Measurements from ENCODE around the gene BPHL.
A peak's percentile ranks its signal among the peaks of the same experiment; 100 is the strongest.
"Not testable (repeated sequence)": the region's sequence is repeated elsewhere in the genome, so short reads cannot be mapped to it uniquely, and the experiment has no call there.

BPHL gene

DNA sequence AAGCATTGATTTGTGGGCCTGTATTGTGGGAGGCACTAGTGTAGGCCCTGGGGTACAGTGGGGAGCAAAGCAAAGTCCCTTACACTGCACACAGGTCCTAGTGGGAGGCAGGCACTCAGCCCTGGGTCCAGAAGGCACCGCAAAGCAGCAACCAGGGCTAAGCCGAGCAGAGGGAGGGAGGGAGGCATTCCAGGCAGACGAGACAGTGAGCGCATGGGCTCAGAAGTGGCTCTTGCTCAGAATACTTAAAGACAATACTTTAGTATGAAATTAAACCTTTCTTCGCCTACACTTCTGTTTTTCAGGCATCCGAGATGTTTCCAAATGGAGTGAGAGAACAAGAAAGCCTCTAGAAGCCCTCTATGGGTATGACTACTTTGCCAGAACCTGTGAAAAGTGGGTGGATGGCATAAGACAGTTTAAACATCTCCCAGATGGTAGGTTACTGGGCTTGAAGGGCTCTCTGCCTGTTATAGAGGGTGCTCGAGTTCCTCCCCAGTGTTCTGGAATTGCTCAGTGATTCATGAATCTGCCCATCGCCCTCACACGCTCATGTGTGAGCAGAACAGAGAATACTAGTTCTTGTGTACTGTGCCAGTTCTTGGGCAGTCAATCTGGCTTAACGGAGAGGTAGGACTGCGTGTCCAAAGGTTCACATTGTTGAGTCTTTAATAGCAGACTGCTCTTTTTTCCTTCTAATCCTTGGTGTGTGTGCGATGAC lies 18.7 kb downstream of the BPHL start:
- Histone ChIP-seq H3K4me1 (no peaks in the 10 kb centered on the region), H3K27ac (no peak overlapping the region), H3K36me3 (peaks cover 31 to 75% (median 56%) of the 10 kb centered on the region in 3 donors), H3K27me3 (no peaks in the 10 kb centered on the region), H3K4me3 (no peak overlapping the region), H3K9me3 (no peaks in the 10 kb centered on the region)
- intact Hi-C loops (cut with DNase I; ENCODE audit: low total_unique reads) = no loop called here
- TF ChIP-seq, protein P1, sequence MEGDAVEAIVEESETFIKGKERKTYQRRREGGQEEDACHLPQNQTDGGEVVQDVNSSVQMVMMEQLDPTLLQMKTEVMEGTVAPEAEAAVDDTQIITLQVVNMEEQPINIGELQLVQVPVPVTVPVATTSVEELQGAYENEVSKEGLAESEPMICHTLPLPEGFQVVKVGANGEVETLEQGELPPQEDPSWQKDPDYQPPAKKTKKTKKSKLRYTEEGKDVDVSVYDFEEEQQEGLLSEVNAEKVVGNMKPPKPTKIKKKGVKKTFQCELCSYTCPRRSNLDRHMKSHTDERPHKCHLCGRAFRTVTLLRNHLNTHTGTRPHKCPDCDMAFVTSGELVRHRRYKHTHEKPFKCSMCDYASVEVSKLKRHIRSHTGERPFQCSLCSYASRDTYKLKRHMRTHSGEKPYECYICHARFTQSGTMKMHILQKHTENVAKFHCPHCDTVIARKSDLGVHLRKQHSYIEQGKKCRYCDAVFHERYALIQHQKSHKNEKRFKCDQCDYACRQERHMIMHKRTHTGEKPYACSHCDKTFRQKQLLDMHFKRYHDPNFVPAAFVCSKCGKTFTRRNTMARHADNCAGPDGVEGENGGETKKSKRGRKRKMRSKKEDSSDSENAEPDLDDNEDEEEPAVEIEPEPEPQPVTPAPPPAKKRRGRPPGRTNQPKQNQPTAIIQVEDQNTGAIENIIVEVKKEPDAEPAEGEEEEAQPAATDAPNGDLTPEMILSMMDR (IDR thresholded peaks at IDR 0.05) = no peak
- DNase-seq = no peak

GRCh38 chr6:3137873-3138272 lies 19.4 kb downstream of the BPHL start:
- intact Hi-C loops (cut with DNase I; ENCODE audit: low total_unique reads); H3K4me3 ChIP-seq; H3K9me3 ChIP-seq; DNase-seq; H3K27me3 ChIP-seq; H3K27ac ChIP-seq; H3K4me1 ChIP-seq: not testable (repeated sequence)
- H3K36me3 ChIP-seq = peaks cover 33 to 74% (median 50%) of the 10 kb centered on the region in 3 donors

GRCh38 chr6:3138341-3138740 lies 19.8 kb downstream of the BPHL start:
- H3K36me3 ChIP-seq = peaks cover 36 to 74% (median 51%) of the 10 kb centered on the region in 3 donors
- no peaks in the 10 kb centered on the region for H3K4me1 ChIP-seq
- no peaks in the 10 kb centered on the region for H3K27me3 ChIP-seq
- intact Hi-C loops (cut with DNase I; ENCODE audit: low total_unique reads) = no loop called here
- no peaks in the 10 kb centered on the region for H3K9me3 ChIP-seq
- no peak for DNase-seq
- no peak overlapping the region for H3K4me3 ChIP-seq
- TF ChIP-seq, protein P1 (IDR thresholded peaks at IDR 0.05) = no peak
- no peak overlapping the region for H3K27ac ChIP-seq

DNA sequence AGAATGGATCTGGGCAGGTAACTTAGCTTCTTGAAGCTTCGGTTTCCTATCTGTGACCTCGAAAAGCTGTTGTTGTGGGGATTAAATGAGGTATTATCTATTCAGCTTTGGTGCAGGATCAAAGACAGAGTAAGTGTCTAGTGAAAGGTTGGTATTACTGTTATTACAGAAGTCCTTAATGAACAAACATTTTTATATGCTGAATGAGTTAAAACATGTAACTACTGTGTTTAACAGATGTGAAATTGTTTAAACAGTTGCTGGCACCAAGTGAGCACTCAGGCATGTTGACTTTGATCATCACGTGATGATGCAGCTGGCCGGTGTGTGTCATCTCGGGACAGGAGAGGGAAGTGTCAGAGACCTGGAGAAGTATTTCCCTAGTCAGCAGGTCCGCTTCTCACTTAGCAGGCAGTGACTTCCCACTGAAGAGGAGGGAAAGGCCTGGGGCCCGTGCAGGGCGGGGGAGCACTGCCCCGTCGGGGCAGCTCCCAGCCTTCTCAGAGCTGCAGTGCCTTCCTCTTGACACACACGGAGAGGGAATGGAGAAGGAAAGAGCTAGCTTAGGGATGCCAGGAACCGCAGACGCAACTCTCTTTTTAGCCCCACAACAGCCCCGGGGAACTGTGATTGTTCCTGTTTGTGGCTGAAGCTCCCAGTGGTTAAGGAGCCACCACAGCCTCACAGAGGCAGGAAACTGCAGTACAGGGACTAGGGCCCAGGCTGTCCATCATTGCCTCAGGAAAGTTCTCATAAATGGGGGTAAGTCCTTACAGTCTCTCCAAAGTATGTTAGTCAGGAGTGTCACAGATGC lies 20.8 kb downstream of the BPHL start:
- Histone ChIP-seq H3K27me3 (no peaks in the 10 kb centered on the region), H3K36me3 (peaks cover 36 to 73% (median 48%) of the 10 kb centered on the region in 3 donors), H3K4me3 (no peak overlapping the region), H3K4me1 (no peaks in the 10 kb centered on the region), H3K9me3 (no peaks in the 10 kb centered on the region), H3K27ac (no peak overlapping the region)
- DNase-seq = peak; percentile 64 to 77
- intact Hi-C loops (cut with DNase I; ENCODE audit: low total_unique reads) = no loop called here
- TF ChIP-seq, protein P1 (IDR thresholded peaks at IDR 0.05) = no peak

DNA sequence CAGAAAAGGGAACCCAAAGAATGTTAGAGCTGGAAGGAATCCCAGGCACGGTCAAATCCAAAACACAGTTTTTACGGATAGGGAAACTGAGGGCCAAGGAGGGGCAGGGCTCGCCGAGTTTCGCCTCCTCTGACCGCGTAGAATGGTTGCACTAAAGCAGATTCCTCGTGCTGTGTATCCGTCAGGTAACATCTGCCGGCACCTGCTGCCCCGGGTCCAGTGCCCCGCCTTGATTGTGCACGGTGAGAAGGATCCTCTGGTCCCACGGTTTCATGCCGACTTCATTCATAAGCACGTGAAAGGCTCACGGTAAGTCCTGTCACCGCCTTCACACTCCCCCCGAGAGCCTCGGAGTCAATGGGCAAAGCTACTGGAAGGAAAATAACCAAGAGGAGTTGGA lies 21.7 kb downstream of the BPHL start:
- Histone ChIP-seq H3K27me3 (no peaks in the 10 kb centered on the region), H3K27ac (no peak overlapping the region), H3K4me1 (no peaks in the 10 kb centered on the region), H3K9me3 (no peaks in the 10 kb centered on the region), H3K36me3 (peaks cover 36 to 78% (median 52%) of the 10 kb centered on the region in 3 donors), H3K4me3 (no peak overlapping the region)
- TF ChIP-seq, protein P1 (IDR thresholded peaks at IDR 0.05) = no peak
- DNase-seq = no peak
- intact Hi-C loops (cut with DNase I; ENCODE audit: low total_unique reads) = no loop called here

- intact Hi-C loops (cut with DNase I; ENCODE audit: low total_unique reads) = no loop called here
- TF ChIP-seq, protein P1 (IDR thresholded peaks at IDR 0.05) = no peak
- Histone ChIP-seq H3K4me3 (no peak overlapping the region), H3K9me3 (no peaks in the 10 kb centered on the region), H3K36me3 (peaks cover 34 to 63% (median 47%) of the 10 kb centered on the region in 3 donors), H3K27me3 (no peaks in the 10 kb centered on the region), H3K4me1 (no peaks in the 10 kb centered on the region), H3K27ac (no peak overlapping the region)
- no peak for DNase-seq
These were observed 24.0 kb downstream of the BPHL start for GRCh38 chr6:3142536-3142935.

All from tibial artery (tissue), 4 donors.